ENCODE measurements around the gene DHPS.
A peak's percentile ranks its signal among the peaks of the same experiment; 100 is the strongest.

GRCh38 chr19:12639901-12640613, 41.6 kb downstream of the DHPS start:
- TF ChIP-seq POLR2A (IDR thresholded peaks at IDR 0.05) (no peak), CTCF (IDR thresholded peaks at IDR 0.05) (peak; percentile 71 to 81 (median 76)), EP300 (IDR thresholded peaks at IDR 0.05; ENCODE audit: low read depth) (no peak)

Data from transverse colon (tissue), 3 donors.